Osteocyte (in vitro differentiated cells): ENCODE measurements around the gene NCSTN. TPM values are rescaled to one million over a fixed set of nuclear protein-coding genes. Genes with fewer than 3 reads are reported as not detected.
A peak's percentile ranks its signal among the peaks of the same experiment; 100 is the strongest.

Source experiments
- DNase-seq: peaks from one replicate; pipeline ENCODE4 v3.0.0; 2021; ENCODE audit warnings: mixed read lengths; ENCODE audit not compliant: unreplicated experiment; ENCODE audit errors: extremely low spot score
- H3K27ac Mint-ChIP-seq: one replicate; pipeline ENCODE4 v1.8.0; 2021; ENCODE audit warnings: mild to moderate bottlenecking, mixed read lengths; ENCODE audit not compliant: unreplicated experiment
- H3K27me3 Mint-ChIP-seq: one replicate; pipeline ENCODE4 v1.8.0; 2021; ENCODE audit warnings: mixed read lengths; ENCODE audit not compliant: unreplicated experiment
- H3K36me3 Mint-ChIP-seq: one replicate; pipeline ENCODE4 v1.8.0; 2021; ENCODE audit warnings: mixed read lengths; ENCODE audit not compliant: unreplicated experiment
- H3K4me1 Mint-ChIP-seq: one replicate; pipeline ENCODE4 v1.8.0; 2021; ENCODE audit warnings: mixed read lengths; ENCODE audit not compliant: unreplicated experiment
- H3K4me3 Mint-ChIP-seq: one replicate; pipeline ENCODE4 v1.8.0; 2021; ENCODE audit warnings: mild to moderate bottlenecking, moderate library complexity, mixed read lengths; ENCODE audit not compliant: unreplicated experiment
- H3K9me3 Mint-ChIP-seq: one replicate; pipeline ENCODE4 v1.8.0; 2021; ENCODE audit warnings: mixed read lengths; ENCODE audit not compliant: unreplicated experiment
- CTCF ChIP-seq: fragments of 200-600 bp; sonication (generic); IDR thresholded peaks from 2 replicates; pipeline ENCODE4 v1.5.0; 2021; ENCODE audit warnings: antibody characterized with exemption, mild to moderate bottlenecking, moderate library complexity
- total RNA-seq: library from RNA; stranded (reverse); gene quantifications from 2 replicates; pipeline ENCODE4 v1.2.1, GENCODE V29; 2021

The NCSTN gene
- total RNA-seq, 1 donor from 2014 or later: 132 TPM

GRCh38 chr1:160406131-160406968, 63.2 kb downstream of the NCSTN start:
- DNase-seq: peak; percentile 72
- peaks cover 1% of the 10 kb centered on the region for H3K36me3 Mint-ChIP-seq
- H3K4me1 Mint-ChIP-seq: peaks cover 15% of the 10 kb centered on the region
- no peaks in the 10 kb centered on the region for H3K27me3 Mint-ChIP-seq
- no peak for TF ChIP-seq CTCF
- H3K4me3 Mint-ChIP-seq: no peak overlapping the region
- no peaks in the 10 kb centered on the region for H3K9me3 Mint-ChIP-seq
- no peak overlapping the region for H3K27ac Mint-ChIP-seq

- H3K4me1 Mint-ChIP-seq: peaks cover 10% of the 10 kb centered on the region
- peaks cover 1% of the 10 kb centered on the region for H3K36me3 Mint-ChIP-seq
- H3K27ac Mint-ChIP-seq: no peak overlapping the region
- H3K27me3 Mint-ChIP-seq: no peaks in the 10 kb centered on the region
- no peak for DNase-seq
- no peak for TF ChIP-seq CTCF
- no peaks in the 10 kb centered on the region for H3K9me3 Mint-ChIP-seq
- no peak overlapping the region for H3K4me3 Mint-ChIP-seq
Observed at GRCh38 chr1:160407839-160408801, 64.9 kb downstream of the NCSTN start.

Other genes starting within 250 kb of the NCSTN start
- gene IGSF8, start 244.8 kb upstream of the NCSTN start, total RNA-seq: 24.0 and 26.6 TPM in 2 replicates
- gene ATP1A2, start 227.6 kb upstream of the NCSTN start, total RNA-seq: 8.2 and 8.5 TPM in 2 replicates
- gene ATP1A4, start 191.8 kb upstream of the NCSTN start, total RNA-seq: not detected in 2 replicates
- not detected in 2 replicates for gene CASQ1, start 152.8 kb upstream of the NCSTN start, total RNA-seq
- 195 and 197 TPM in 2 replicates for gene PEA15, start 138.0 kb upstream of the NCSTN start, total RNA-seq
- 152 and 163 TPM in 2 replicates for gene DCAF8, start 80.8 kb upstream of the NCSTN start, total RNA-seq
- 56.8 and 60.8 TPM in 2 replicates for gene PEX19, start 58.2 kb upstream of the NCSTN start, total RNA-seq
- gene COPA, start 133 bp upstream of the NCSTN start, total RNA-seq: 236 and 241 TPM in 2 replicates
- 0.16 and 0.31 TPM in 2 replicates for gene NHLH1, start 23.7 kb downstream of the NCSTN start, total RNA-seq
- 16.4 and 17.7 TPM in 2 replicates for gene VANGL2, start 57.2 kb downstream of the NCSTN start, total RNA-seq
- not detected in 2 replicates for gene SLAMF6, start 179.9 kb downstream of the NCSTN start, total RNA-seq
- not detected in 2 replicates for gene CD84, start 236.1 kb downstream of the NCSTN start, total RNA-seq